Heart left ventricle (tissue), 16 donors: Measurements from ENCODE around the gene PM20D1. TPM values are rescaled to one million over a fixed set of nuclear protein-coding genes. Genes with fewer than 3 reads are reported as not detected.
A peak's percentile ranks its signal among the peaks of the same experiment; 100 is the strongest.

Source experiments
- ATAC-seq, 4 donors: fragments of 200-7000 bp; cut with Tn5 transposase; one replicate each; pipeline ENCODE4 v1.9.1; 2020 to 2022; ENCODE audit warnings: moderate library complexity in 4 of 4, mild to moderate bottlenecking in 3 of 4, moderate number of reproducible peaks in 1 of 4
- DNase-seq, 5 donors: peaks; one replicate each; pipeline ENCODE4 v3.0.0-alpha.2; 2020
- H3K27ac ChIP-seq, 12 donors: fragments of 200-600 bp; sonication (generic) in 4 of 12; one replicate each; pipeline versions ENCODE4 v1.5.0 to v1.8.0; 2016 to 2022; ENCODE audit warnings: mild to moderate bottlenecking in 2 of 12
- H3K27me3 ChIP-seq, 9 donors: fragments of 200-600 bp; sonication (generic) in 2 of 9; one replicate each; pipeline versions ENCODE4 v1.5.1 to v1.8.0; 2016 to 2022; ENCODE audit warnings: mild to moderate bottlenecking in 3 of 9
- H3K36me3 ChIP-seq, 9 donors: fragments of 200-600 bp; sonication (generic) in 2 of 9; one replicate each; pipeline versions ENCODE4 v1.5.0 to v1.8.0; 2018 to 2022; ENCODE audit warnings: mild to moderate bottlenecking in 2 of 9
- H3K4me1 ChIP-seq, 12 donors: fragments of 200-600 bp; sonication (generic) in 4 of 12; one replicate each; pipeline versions ENCODE4 v1.5.0 to v1.8.0; 2016 to 2022; ENCODE audit warnings: mild to moderate bottlenecking in 3 of 12
- H3K4me3 ChIP-seq, 12 donors: fragments of 200-600 bp; sonication (generic) in 4 of 12; one replicate each; pipeline versions ENCODE4 v1.5.0 to v1.8.0; 2017 to 2022; ENCODE audit warnings: mild to moderate bottlenecking in 9 of 12, moderate library complexity in 4 of 12
- H3K9me3 ChIP-seq, 12 donors: fragments of 200-600 bp; sonication (generic) in 4 of 12; one replicate each; pipeline versions ENCODE4 v1.5.0 to v1.8.0; 2016 to 2022; ENCODE audit warnings: mild to moderate bottlenecking in 1 of 12
- POLR2A ChIP-seq, 2 donors: fragments of 450-650 bp; IDR thresholded peaks; one replicate each; pipeline ENCODE4 v1.6.1; 2017; ENCODE audit warnings: antibody characterized with exemption in 2 of 2, mild to moderate bottlenecking in 2 of 2, moderate library complexity in 2 of 2
- WGBS, 4 donors: extraction: QIAGEN DNeasy Blood & Tissue Kit in 2 of 4; methylation state at CpG; one replicate each; pipeline versions ENCODE4 v1.1.5 to v1.1.7; 2013 to 2018; 5-methylcytosine and 5-hydroxymethylcytosine counted together
- intact Hi-C, 10 donors: fragments of 100-400 bp; cut with DNase I; formaldehyde crosslinking; loops; one replicate each; pipeline versions ENCODE4 v1.11.1 to v1.14.2; 2022
- polyA plus RNA-seq, 2 donors: library from polyadenylated mRNA; stranded (reverse); fragments of 200-250 nt; gene quantifications; one replicate each; pipeline ENCODE4 v1.2.3, GENCODE V29; 2013
- total RNA-seq, 9 donors: library from RNA; depleted of rRNA in 2 of 9; stranded (reverse); fragments of >200 nt in 2 of 9; fragmentation: NEBNext Ultra II Directional in 3 of 9; extraction: Animal tissue kit (Norgen Biotek cat#: 25700) in 3 of 9; gene quantifications; one replicate each; pipeline versions ENCODE4 v1.1.0 to v1.2.4, GENCODE V29; 2016 to 2023
- TF ChIP-seq, protein P1 (sequence below), 12 donors: fragments of 200-600 bp; sonication (generic) in 4 of 12; IDR thresholded peaks; one replicate each; pipeline versions ENCODE4 v1.5.0 to v1.8.0; 2018 to 2022; ENCODE audit warnings: antibody characterized with exemption in 12 of 12, mild to moderate bottlenecking in 5 of 12
- donor health status: ischemic (EF 13 %, LVEDD 7.1; RV severe dilation, severe dysfunction).
- donor health status: healthy with polysubstance abuse.
- donor health status: DM: no; HTN: yes; CAD: no.
- donor health status: DM: no; HTN: no; CAD: no.
- donor health status: ischemic (EF 25% LVEDD 6.9; RV normal size, moderate dysfunction).
- donor health status: ischemic (EF 25% LVEDD 5.7; RV mildly dilated, moderate dysfunction).
- donor health status: healthy.
- donor health status: DM: yes; HTN: yes; CAD: no.
- donor health status: ischemic (EF 35%, LVEDD 5.7; RV mildly dilated, moderate dysfunction).
- donor health status: nonischemic (EF 11% LVEDD 7.7; RV severe dilation, severe dysfunction).
- donor health status: DM: yes; HTN: yes; CAD: no.
- donor health status: PGD.
- donor health status: ischemic (EF 29% LVEDD 5.4; RV normal size, mild dysfunction).
- donor health status: nonischemic (EF 23%, LVEDD 6.1; RV moderate dilation, normal function).

Gene PM20D1
- total and polyA plus RNA-seq, 11 donors, result 0.28 to 1.4 (median 0.71) TPM; not detected in 1

DNA sequence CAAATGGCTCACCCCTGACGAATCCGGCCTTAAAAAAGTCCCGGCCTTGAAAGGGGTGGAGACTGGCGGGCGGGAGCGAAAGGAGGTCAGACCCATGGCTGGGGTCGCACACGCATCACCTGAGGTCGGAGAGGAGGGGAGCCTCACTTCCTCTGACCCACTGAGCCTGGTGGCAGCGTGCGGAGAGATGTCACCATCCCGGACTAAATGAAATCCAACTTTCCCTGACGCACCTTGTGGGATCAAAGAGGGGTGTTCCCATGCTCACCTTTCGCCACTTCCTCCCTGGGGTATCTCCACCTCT lies 36.2 kb downstream of the PM20D1 start:
- H3K4me1 ChIP-seq, result peaks cover 0 to 44% (median 28%) of the 10 kb centered on the region in 12 donors
- ATAC-seq, result peak in 1 of 4 donors; percentile 14
- intact Hi-C loops, result loop anchor here in 8 of 10 donors (1.0 to 5.0 kb wide), 9 partner anchors 37 to 164 kb away; partner anchors contain the start of genes NUCKS1 (in 2 of the 8), PM20D1 (in 2 of the 8) and RAB29 (in 1 of the 8)

DNA sequence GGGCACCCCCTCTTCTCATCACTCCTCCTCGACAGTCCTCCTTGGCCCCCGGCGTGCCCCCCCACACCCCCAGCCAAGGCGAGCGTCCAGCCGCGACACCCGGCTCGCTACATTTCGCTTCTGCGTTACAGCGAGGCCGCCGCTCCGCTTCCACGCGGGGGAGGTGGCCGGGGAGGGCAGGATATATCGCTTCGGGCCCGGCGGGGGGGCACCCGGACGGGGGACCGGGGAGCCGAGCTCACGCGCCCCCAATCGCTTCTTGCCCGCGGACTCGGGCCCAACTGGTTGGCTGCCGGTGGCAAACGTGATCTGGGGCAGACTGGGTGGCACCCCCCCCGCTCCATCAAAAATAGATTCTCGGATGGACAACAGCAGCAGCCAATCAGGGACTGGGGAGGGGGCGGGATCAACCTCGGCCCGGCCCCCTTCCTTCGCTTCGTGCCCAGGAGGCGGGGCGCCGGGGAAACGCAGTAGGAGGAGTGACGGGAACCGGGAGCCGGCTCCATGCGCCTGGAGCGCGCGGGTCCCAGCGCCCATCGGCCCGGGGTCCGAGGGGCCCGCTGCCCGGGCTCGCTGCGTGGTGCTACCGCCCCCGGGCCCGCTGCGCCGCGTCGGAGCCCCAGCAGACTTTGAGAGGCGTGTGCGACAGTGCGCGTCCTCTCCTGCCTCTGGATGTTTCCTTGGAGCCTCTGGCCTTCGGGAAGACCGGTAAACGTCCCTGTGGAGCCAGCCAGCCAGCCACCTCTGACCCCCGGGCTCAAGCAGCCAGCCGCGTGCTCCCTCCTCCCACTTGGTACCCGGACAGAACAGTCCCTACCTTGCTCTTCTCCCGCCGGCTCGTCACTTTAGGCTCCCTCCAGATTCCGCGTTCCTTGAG lies 36.8 kb downstream of the PM20D1 start, which contains the start of gene SLC41A1:
Gene SLC41A1, minus strand, starts transcription at position 321 of the 877 bp plus-strand sequence. CDS start 2,757 bp downstream, outside the sequence.
- WGBS, 4 donors, result 0% methylated on average over 22 to 83 of the region's 83 CpGs
- H3K36me3 ChIP-seq, result peaks cover 0 to 24% (median 12%) of the 10 kb centered on the region in 9 donors
- peak within 1 kb of the TSS; percentile 63 to 95 (median 80) for H3K4me3 ChIP-seq
- ATAC-seq, result peak; percentile 86 to 93 (median 88)
- no peaks in the 10 kb centered on the region for H3K27me3 ChIP-seq
- TF ChIP-seq, protein P1, sequence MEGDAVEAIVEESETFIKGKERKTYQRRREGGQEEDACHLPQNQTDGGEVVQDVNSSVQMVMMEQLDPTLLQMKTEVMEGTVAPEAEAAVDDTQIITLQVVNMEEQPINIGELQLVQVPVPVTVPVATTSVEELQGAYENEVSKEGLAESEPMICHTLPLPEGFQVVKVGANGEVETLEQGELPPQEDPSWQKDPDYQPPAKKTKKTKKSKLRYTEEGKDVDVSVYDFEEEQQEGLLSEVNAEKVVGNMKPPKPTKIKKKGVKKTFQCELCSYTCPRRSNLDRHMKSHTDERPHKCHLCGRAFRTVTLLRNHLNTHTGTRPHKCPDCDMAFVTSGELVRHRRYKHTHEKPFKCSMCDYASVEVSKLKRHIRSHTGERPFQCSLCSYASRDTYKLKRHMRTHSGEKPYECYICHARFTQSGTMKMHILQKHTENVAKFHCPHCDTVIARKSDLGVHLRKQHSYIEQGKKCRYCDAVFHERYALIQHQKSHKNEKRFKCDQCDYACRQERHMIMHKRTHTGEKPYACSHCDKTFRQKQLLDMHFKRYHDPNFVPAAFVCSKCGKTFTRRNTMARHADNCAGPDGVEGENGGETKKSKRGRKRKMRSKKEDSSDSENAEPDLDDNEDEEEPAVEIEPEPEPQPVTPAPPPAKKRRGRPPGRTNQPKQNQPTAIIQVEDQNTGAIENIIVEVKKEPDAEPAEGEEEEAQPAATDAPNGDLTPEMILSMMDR (IDR thresholded peaks at IDR 0.05), result peak in 1 of 12 donors; percentile 4
- peak; percentile 56 to 92 for TF ChIP-seq POLR2A (IDR thresholded peaks at IDR 0.05)
- intact Hi-C loops, result loop anchor here in 8 of 10 donors (1.0 to 5.0 kb wide), 9 partner anchors 38 to 164 kb away; partner anchors contain the start of genes NUCKS1 (in 2 of the 8), PM20D1 (in 2 of the 8) and RAB29 (in 1 of the 8)
- DNase-seq, result peak; percentile 94 to 96 (median 94)
- peaks cover 0 to 50% (median 32%) of the 10 kb centered on the region in 12 donors for H3K4me1 ChIP-seq
- peak within 1 kb of the TSS; percentile 81 to 97 (median 92) for H3K27ac ChIP-seq
- H3K9me3 ChIP-seq, result no peaks in the 10 kb centered on the region

More for the DNA sequence above, 36.2 kb downstream of the PM20D1 start:
- Histone ChIP-seq H3K36me3 (peaks cover 0 to 21% (median 12%) of the 10 kb centered on the region in 9 donors), H3K4me3 (peak overlapping the region; percentile 63 to 95 (median 80)), H3K27me3 (no peaks in the 10 kb centered on the region), H3K9me3 (no peaks in the 10 kb centered on the region), H3K27ac (peak overlapping the region; percentile 27 to 97 (median 92))
- TF ChIP-seq POLR2A (IDR thresholded peaks at IDR 0.05), result no peak
- TF ChIP-seq, protein P1 (IDR thresholded peaks at IDR 0.05), result no peak
- peak in 1 of 5 donors; percentile 71 for DNase-seq
- 3 to 5% (median 4%) methylated on average over 13 to 14 of the region's 14 CpGs for WGBS, 4 donors

DNA sequence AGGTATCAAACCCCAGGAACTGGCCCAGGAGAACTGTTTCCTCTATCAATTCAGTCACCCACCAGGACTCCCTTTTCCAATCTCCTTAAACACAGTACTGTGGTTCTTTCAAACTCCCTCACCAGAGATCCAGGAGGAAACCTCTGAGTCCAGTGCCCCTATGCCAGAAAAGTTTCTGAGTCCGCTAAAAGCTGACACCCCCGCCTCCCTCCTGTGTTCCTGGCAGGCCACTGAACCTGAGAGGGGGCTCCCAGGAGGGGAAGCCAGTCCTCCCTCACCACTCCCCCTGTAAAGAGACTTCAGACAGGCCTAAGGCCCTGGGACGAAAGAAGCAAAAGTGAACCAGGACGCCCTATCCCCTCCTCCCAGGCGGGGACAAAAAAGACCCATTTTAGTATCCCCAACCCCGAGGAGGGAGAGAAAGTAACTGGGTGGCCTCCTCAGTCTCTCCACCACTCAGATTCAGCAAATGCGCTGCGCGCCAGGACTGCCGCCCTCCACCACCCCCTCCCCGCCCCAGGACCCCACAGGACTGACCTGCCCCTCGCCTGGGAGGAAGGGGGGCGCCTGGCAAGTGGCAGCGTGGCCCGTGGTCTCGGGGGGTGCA lies 37.6 kb downstream of the PM20D1 start:
- WGBS, 4 donors, result 0 to 2% (median 0%) methylated on average over 4 to 16 of the region's 16 CpGs
- no peaks in the 10 kb centered on the region for H3K27me3 ChIP-seq
- TF ChIP-seq, protein P1 (IDR thresholded peaks at IDR 0.05), result no peak
- TF ChIP-seq POLR2A (IDR thresholded peaks at IDR 0.05), result no peak
- H3K9me3 ChIP-seq, result no peaks in the 10 kb centered on the region
- peaks cover 0 to 24% (median 12%) of the 10 kb centered on the region in 9 donors for H3K36me3 ChIP-seq
- peak overlapping the region; percentile 81 to 97 (median 92) for H3K27ac ChIP-seq
- peak in 2 of 5 donors; percentile 37 to 53 for DNase-seq
- intact Hi-C loops, result loop anchor here in 8 of 10 donors (2.0 to 5.0 kb wide), 7 partner anchors 38 to 165 kb away; partner anchors contain the start of genes PM20D1 (in 2 of the 8) and NUCKS1 (in 1 of the 8)
- ATAC-seq, result peak in 3 of 4 donors; percentile 4 to 18 (median 11)
- H3K4me1 ChIP-seq, result peaks cover 0 to 57% (median 32%) of the 10 kb centered on the region in 12 donors
- peak overlapping the region; percentile 63 to 95 (median 80) for H3K4me3 ChIP-seq
